Right cardiac atrium (tissue), 5 donors: Measurements from ENCODE around the gene MED29. TPM values are rescaled to one million over a fixed set of nuclear protein-coding genes. Genes with fewer than 3 reads are reported as not detected.

Source experiments
- ATAC-seq, 2 donors: fragments of 200-7000 bp; cut with Tn5 transposase; one replicate each; pipeline versions ENCODE4 v1.8.0 to v1.9.1; 2020; ENCODE audit warnings: moderate library complexity in 2 of 2, mild to moderate bottlenecking in 1 of 2
- DNase-seq, 3 donors: peaks; one replicate each; pipeline ENCODE4 v3.0.0-alpha.2; 2020
- H3K27ac ChIP-seq: one replicate; pipeline ENCODE4 v1.5.1; 2013; ENCODE audit warnings: mild to moderate bottlenecking, low read length, control low read depth, moderate library complexity
- H3K27me3 ChIP-seq: one replicate; pipeline ENCODE4 v1.6.1; 2013; ENCODE audit not compliant: control insufficient read depth, insufficient read depth
- H3K4me1 ChIP-seq: one replicate; pipeline ENCODE4 v1.6.1; 2013; ENCODE audit warnings: low read length; ENCODE audit not compliant: control insufficient read depth, insufficient read depth
- H3K4me3 ChIP-seq: one replicate; pipeline ENCODE4 v1.5.1; 2013; ENCODE audit warnings: low read length, control low read depth
- H3K9me3 ChIP-seq: one replicate; pipeline ENCODE4 v1.6.1; 2013; ENCODE audit warnings: low read length; ENCODE audit not compliant: control insufficient read depth
- WGBS: extraction: QIAGEN DNeasy Blood & Tissue Kit; methylation state at CpG from one replicate; pipeline ENCODE4 v1.1.7; 2013; 5-methylcytosine and 5-hydroxymethylcytosine counted together
- intact Hi-C, 4 donors: fragments of 100-400 bp; cut with DNase I; formaldehyde crosslinking; loops; one replicate each; pipeline versions ENCODE4 v1.11.0 to v1.14.0; 2022 to 2023
- long read RNA-seq, 4 donors: library from polyadenylated mRNA; unstranded; transcript quantifications; one replicate each; pipeline ENCODE4 v2.0.0, GENCODE V29; 2020 to 2021
- polyA plus RNA-seq: library from polyadenylated mRNA; stranded (reverse); fragments of 200-250 nt; gene quantifications from one replicate; pipeline ENCODE4 v1.2.3, GENCODE V29; 2013
- total RNA-seq, 4 donors: library from RNA; stranded (reverse); fragmentation: NEBNext Ultra II Directional; extraction: Animal tissue kit (Norgen Biotek cat#: 25700); gene quantifications; one replicate each; pipeline ENCODE4 v1.2.1, GENCODE V29; 2021
- donor health status: healthy with polysubstance abuse.
- donor health status: DM: no; HTN: yes; CAD: no.
- donor health status: DM: no; HTN: no; CAD: no.
- donor health status: DM: no; HTN: yes; CAD: no; lungs with severe emphysema.
- donor health status: DM: yes; HTN: yes; CAD: no.

The MED29 gene, protein sequence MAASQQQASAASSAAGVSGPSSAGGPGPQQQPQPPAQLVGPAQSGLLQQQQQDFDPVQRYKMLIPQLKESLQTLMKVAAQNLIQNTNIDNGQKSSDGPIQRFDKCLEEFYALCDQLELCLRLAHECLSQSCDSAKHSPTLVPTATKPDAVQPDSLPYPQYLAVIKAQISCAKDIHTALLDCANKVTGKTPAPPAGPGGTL
- total RNA-seq (10 to 100 TPM; 25.1 to 31.8 (median 27.0) TPM), polyA plus RNA-seq (38.3 TPM)
- long read RNA-seq, donor 1, transcript MED29-201 (4 exons, 3,653 nt): major isoform, 30 of 39 reads
- long read RNA-seq, donor 1, partial matches to known transcripts: 2 of 39 reads
- long read RNA-seq, donor 1, other reads (novel, unspliced or antisense): 6 of 39 reads
- long read RNA-seq, donor 2, transcript MED29-201 (4 exons, 3,653 nt): major isoform, 24 of 25 reads
- long read RNA-seq, donor 2, partial matches to known transcripts: 0 of 25 reads
- long read RNA-seq, donor 2, other reads (novel, unspliced or antisense): 1 of 25 reads
- long read RNA-seq, donor 3, transcript MED29-201 (4 exons, 3,653 nt): major isoform, 75 of 93 reads
- long read RNA-seq, donor 3, partial matches to known transcripts: 18 of 93 reads
- long read RNA-seq, donor 3, other reads (novel, unspliced or antisense): 0 of 93 reads
- long read RNA-seq, donor 4, transcript MED29-201 (4 exons, 3,653 nt): major isoform, 11 of 18 reads
- long read RNA-seq, donor 4, partial matches to known transcripts: 1 of 18 reads
- long read RNA-seq, donor 4, other reads (novel, unspliced or antisense): 6 of 18 reads

- DNase-seq (peak; percentile 97 to 98 (median 98)), ATAC-seq (peak; percentile 96 to 97)
- H3K4me1 ChIP-seq: peaks cover 2% of the 10 kb centered on the region
- H3K27me3 ChIP-seq: no peaks in the 10 kb centered on the region
- H3K4me3 ChIP-seq: peak within 1 kb of the TSS; percentile 96
- intact Hi-C loops: no loop called here
- under 1% methylated on average over 60 of the region's 60 CpGs for WGBS
- peak within 1 kb of the TSS; percentile 96 for H3K27ac ChIP-seq
- no peaks in the 10 kb centered on the region for H3K9me3 ChIP-seq
Observed at GRCh38 chr19:39390751-39391437, at the start of gene MED29, which contains the start of gene PAF1. MED29 (plus strand) TSS chr19:39391378; CDS start chr19:39391423, 45 bp downstream. PAF1 (minus strand) TSS chr19:39391106; CDS start chr19:39390864, 242 bp downstream.

DNA sequence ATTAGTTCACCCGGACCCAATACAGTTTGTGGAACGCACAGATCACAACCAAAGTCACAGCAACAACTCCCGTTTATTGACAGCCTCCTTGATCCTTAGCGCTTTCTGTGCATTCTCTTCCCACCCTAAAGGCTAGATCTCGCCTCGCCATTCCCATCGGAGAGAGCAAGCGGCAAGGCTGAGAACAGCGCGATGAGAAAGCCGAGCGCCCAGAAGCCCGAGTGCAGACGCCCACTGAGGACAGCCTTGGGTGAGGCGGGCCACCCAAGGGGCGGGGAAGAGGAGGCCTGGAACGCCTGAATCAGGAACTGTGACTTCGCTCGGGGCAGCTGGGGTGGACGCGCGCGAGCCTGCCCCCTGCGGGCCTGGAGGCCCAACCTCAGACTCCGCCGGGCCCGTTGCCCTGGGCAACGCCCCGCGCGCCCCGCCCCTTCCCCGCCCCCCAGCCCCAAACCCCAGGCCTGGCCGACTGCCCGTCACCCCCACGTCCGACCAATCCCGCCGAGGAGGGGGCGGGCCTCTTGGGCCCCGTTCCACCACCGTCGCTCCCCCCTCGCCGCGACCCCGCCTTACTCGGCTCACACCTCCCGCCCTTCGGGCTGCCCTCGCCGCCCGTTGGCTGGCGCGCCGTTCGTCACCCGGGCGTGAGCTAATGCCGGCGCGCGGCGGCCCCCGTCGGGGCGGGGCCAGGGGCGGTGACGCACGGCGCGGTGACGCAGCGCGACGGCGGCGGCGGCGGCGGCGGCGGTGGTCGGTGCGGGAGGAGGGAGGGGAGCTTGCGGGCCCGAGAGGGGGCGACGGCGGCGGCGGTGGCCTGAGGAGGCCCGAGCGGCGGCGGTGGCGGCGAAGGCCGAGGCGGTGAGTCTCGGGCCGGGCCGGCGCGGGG is 49.2 kb upstream of the MED29 start, which contains the start of gene SAMD4B:
TSS of gene SAMD4B (plus strand) at position 703 of the 886 bp plus-strand sequence. CDS start 14,473 bp downstream, outside the sequence.
- under 1% methylated on average over 101 of the region's 105 CpGs for WGBS
- peak within 1 kb of the TSS; percentile 83 for H3K27ac ChIP-seq
- no peaks in the 10 kb centered on the region for H3K9me3 ChIP-seq
- ATAC-seq (peak; percentile 96 to 97), DNase-seq (peak; percentile 99 to 100 (median 99))
- H3K4me1 ChIP-seq: peaks cover 11% of the 10 kb centered on the region
- intact Hi-C loops: no loop called here
- H3K27me3 ChIP-seq: no peaks in the 10 kb centered on the region
- peak within 1 kb of the TSS; percentile 98 for H3K4me3 ChIP-seq

GRCh38 chr19:39342647-39343305 is 48.4 kb upstream of the MED29 start:
- intact Hi-C loops: no loop called here
- Histone ChIP-seq H3K27me3 (no peaks in the 10 kb centered on the region), H3K4me3 (peak overlapping the region; percentile 98), H3K27ac (peak overlapping the region; percentile 83), H3K4me1 (peaks cover 15% of the 10 kb centered on the region), H3K9me3 (no peaks in the 10 kb centered on the region)
- ATAC-seq (no peak), DNase-seq (peak; percentile 42 to 70 (median 69))
- WGBS: 2% methylated on average over 51 of the region's 51 CpGs

DNA sequence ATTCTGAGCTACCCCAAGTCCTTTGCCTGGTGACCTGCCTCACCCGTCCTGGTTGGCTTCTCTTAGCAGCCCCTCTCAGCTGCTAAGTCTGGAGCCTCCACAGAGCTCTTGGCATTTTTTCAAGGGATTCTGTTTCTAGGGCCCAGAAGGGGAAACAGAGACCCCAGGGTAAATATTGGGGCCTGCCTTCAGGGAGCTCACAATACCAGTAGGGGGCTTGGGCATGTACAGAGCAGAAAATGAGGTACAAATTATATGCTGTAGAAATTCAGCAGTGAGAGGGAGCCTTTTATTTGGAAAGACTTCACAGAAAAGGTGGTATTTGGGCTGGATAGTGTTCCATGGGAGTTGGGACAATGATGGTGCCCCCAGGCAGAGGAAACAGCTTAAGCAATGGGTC is 45.2 kb upstream of the MED29 start:
- no peaks in the 10 kb centered on the region for H3K27me3 ChIP-seq
- H3K4me3 ChIP-seq: no peak overlapping the region
- peaks cover 11% of the 10 kb centered on the region for H3K4me1 ChIP-seq
- 55% methylated on average over 1 of the region's 1 CpG for WGBS
- ATAC-seq: no peak
- intact Hi-C loops: no loop called here
- no peak for DNase-seq
- no peaks in the 10 kb centered on the region for H3K9me3 ChIP-seq
- H3K27ac ChIP-seq: no peak overlapping the region

- DNase-seq (no peak), ATAC-seq (no peak)
- Histone ChIP-seq H3K4me1 (peaks cover 9% of the 10 kb centered on the region), H3K27ac (no peak overlapping the region), H3K4me3 (no peak overlapping the region), H3K9me3 (no peaks in the 10 kb centered on the region), H3K27me3 (no peaks in the 10 kb centered on the region)
- intact Hi-C loops: no loop called here
- WGBS: 63% methylated on average over 4 of the region's 4 CpGs
Observed at GRCh38 chr19:39347332-39348164, 43.6 kb upstream of the MED29 start.

GRCh38 chr19:39349326-39349725 is 41.9 kb upstream of the MED29 start:
- intact Hi-C loops: no loop called here
- 63% methylated on average over 4 of the region's 4 CpGs for WGBS
- no peak for ATAC-seq

GRCh38 chr19:39350156-39350555 is 41.0 kb upstream of the MED29 start:
- H3K4me3 ChIP-seq: no peak overlapping the region
- no peaks in the 10 kb centered on the region for H3K27me3 ChIP-seq
- intact Hi-C loops: no loop called here
- no peak overlapping the region for H3K27ac ChIP-seq
- no peak for ATAC-seq
- no peak for DNase-seq
- H3K4me1 ChIP-seq: peaks cover 3% of the 10 kb centered on the region
- H3K9me3 ChIP-seq: no peaks in the 10 kb centered on the region
- WGBS: 98% methylated on average over 3 of the region's 3 CpGs

More at GRCh38 chr19:39349326-39349725, 41.9 kb upstream of the MED29 start:
- no peaks in the 10 kb centered on the region for H3K27me3 ChIP-seq
- no peak overlapping the region for H3K4me3 ChIP-seq
- H3K4me1 ChIP-seq: peaks cover 3% of the 10 kb centered on the region
- H3K9me3 ChIP-seq: no peaks in the 10 kb centered on the region
- H3K27ac ChIP-seq: no peak overlapping the region
- DNase-seq: no peak

DNA sequence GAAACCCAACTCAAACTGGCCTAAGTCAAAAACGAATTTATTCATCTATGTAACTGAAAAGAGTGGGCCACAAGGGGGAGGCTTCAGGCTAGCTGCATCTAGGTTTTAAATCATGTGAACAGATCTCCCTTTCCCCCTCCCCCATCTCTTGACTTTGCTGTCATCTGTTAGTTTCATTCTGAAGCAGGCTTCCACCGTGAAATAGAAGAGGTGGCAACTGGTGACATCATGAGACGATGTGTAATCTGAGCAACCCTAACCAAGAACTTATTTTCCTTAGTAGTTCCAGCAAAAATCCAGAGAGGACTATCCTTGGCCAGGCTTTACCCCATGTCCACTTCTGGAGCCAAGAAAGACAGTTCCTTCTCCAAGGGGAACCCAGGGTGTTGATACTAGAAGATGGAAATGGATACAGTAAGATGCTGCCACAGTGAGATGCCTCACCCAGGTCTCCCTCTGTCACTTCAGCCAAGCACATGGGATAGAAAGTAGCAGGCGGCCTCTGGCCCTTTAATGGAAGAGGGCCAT is 39.6 kb upstream of the MED29 start:
- intact Hi-C loops: no loop called here
- Histone ChIP-seq H3K9me3 (no peaks in the 10 kb centered on the region), H3K4me3 (no peak overlapping the region), H3K27me3 (no peaks in the 10 kb centered on the region), H3K27ac (peak overlapping the region; percentile 3), H3K4me1 (peaks cover 3% of the 10 kb centered on the region)
- peak; percentile 18 to 38 for ATAC-seq
- DNase-seq: no peak
- WGBS: 55% methylated on average over 4 of the region's 4 CpGs
